ENCODE measurements around the gene SLC12A2. TPM values are rescaled to one million over a fixed set of nuclear protein-coding genes. Genes with fewer than 3 reads are reported as not detected.

The SLC12A2 gene
- total RNA-seq, 2 experiments from 2014 or later, result 15.3 to 16.4 TPM

DNA sequence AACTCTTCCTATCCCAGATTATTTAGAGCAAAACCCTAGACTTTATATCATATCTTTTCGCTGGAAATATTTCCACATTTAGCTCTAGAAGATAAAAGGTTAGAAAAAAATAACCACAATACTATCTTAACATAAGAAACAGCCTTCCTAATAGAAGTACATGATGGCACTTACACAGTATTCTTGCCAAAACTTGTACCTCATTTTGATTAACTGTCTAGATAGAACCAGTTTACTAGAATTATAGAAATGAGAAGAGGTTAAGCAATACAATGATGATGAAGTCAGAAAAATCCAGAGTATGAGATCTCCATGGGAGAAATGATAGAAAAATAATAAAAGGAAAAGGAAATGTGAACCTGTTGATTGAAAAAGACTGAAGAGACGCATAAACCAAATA lies 63.1 kb downstream of the SLC12A2 start:
- H3K36me3 Mint-ChIP-seq (ENCODE audit: low read depth), result peaks cover 13% of the 10 kb centered on the region
- no peaks in the 10 kb centered on the region for H3K9me3 Mint-ChIP-seq
- CTCF ChIA-PET, result no interaction called here
- no peak overlapping the region for H3K27ac Mint-ChIP-seq
- DNase-seq, result no peak
- no peak overlapping the region for H3K4me3 Mint-ChIP-seq
- H3K4me1 Mint-ChIP-seq, result no peaks in the 10 kb centered on the region
- no peaks in the 10 kb centered on the region for H3K27me3 Mint-ChIP-seq
- POLR2A ChIA-PET, result no interaction called here

DNA sequence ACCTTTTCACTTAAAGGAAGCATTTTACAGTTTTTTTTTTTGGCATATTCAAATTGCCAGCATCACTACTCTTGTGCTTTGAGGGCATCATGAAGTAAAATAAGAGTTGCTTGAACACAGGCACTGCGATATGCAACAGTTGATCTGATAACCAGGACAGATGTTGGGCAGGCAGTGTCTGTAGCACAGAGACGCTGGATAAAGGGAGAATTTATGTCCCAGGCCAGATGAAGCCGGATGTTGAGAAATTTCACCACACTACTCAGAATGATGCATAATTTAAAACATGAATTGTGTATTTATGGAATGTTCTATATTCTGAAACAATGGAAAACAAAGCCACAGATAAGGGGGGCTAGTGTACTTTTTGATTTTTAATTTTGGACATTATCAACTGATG lies 71.4 kb downstream of the SLC12A2 start:
- CTCF ChIA-PET, result interaction anchor here (0.7 kb wide), 1 partner anchor 11 kb away, joined by 3 read pairs; no protein-coding TSS in a partner anchor

DNA sequence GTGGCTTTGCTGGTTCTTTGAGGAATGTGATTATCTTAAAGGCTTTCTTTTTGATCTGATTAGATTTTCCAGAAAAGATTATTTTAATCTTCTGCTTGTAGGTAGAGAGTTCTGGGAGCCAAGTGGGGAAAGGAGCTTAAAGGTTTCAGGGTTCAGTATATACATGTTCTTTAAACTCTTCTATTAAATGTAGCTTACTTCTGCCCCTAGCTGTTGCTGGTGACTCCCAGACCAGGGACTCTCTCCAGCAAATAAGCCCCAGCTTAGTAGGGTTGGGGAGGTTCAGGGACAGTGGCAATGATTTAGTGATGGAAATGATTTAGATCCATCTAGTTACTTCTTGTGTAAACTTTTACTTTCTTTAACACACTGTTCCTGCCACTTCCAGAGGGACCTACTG lies 72.2 kb downstream of the SLC12A2 start:
- peaks cover 45% of the 10 kb centered on the region for H3K36me3 Mint-ChIP-seq (ENCODE audit: low read depth)
- no peak overlapping the region for H3K4me3 Mint-ChIP-seq
- H3K27ac Mint-ChIP-seq, result no peak overlapping the region
- DNase-seq, result no peak
- no peaks in the 10 kb centered on the region for H3K9me3 Mint-ChIP-seq
- POLR2A ChIA-PET, result interaction anchor here (0.6 kb wide), 2 partner anchors 1376 to 1697 kb away, joined by 3 read pairs; no protein-coding TSS in a partner anchor
- no peaks in the 10 kb centered on the region for H3K4me1 Mint-ChIP-seq
- CTCF ChIA-PET, result no interaction called here
- no peaks in the 10 kb centered on the region for H3K27me3 Mint-ChIP-seq

More for the DNA sequence above, 71.4 kb downstream of the SLC12A2 start:
- H3K27me3 Mint-ChIP-seq, result no peaks in the 10 kb centered on the region
- H3K4me1 Mint-ChIP-seq, result no peaks in the 10 kb centered on the region
- H3K27ac Mint-ChIP-seq, result no peak overlapping the region
- peaks cover 38% of the 10 kb centered on the region for H3K36me3 Mint-ChIP-seq (ENCODE audit: low read depth)
- POLR2A ChIA-PET, result no interaction called here
- no peak overlapping the region for H3K4me3 Mint-ChIP-seq
- H3K9me3 Mint-ChIP-seq, result no peaks in the 10 kb centered on the region
- DNase-seq, result no peak

DNA sequence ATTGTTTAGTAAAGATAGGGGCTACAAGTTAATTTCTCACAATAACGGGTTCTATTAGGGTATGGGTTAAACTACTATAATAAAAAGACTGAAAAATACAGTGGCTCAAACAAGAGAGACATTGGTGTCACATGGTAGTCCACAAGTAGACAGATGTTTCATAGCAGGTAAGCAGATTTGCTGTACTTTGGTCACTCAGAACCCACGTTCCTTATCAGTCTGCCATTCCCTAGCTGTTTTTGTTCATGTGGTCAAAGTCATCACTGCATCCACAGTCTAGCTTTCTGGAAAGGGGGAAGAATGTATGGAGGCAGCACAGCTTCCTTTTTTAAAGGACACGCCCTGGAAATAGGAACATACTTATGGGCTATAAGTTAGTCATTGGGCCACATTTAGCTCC lies 73.0 kb downstream of the SLC12A2 start:
- Mint-ChIP-seq H3K27me3 (no peaks in the 10 kb centered on the region), H3K4me1 (no peaks in the 10 kb centered on the region), H3K9me3 (no peaks in the 10 kb centered on the region), H3K36me3 (ENCODE audit: low read depth) (peaks cover 42% of the 10 kb centered on the region), H3K27ac (no peak overlapping the region), H3K4me3 (no peak overlapping the region)
- POLR2A ChIA-PET, result interaction anchor here (0.6 kb wide), 2 partner anchors 1377 to 1696 kb away, joined by 3 read pairs; no protein-coding TSS in a partner anchor
- CTCF ChIA-PET, result no interaction called here
- no peak for DNase-seq

DNA sequence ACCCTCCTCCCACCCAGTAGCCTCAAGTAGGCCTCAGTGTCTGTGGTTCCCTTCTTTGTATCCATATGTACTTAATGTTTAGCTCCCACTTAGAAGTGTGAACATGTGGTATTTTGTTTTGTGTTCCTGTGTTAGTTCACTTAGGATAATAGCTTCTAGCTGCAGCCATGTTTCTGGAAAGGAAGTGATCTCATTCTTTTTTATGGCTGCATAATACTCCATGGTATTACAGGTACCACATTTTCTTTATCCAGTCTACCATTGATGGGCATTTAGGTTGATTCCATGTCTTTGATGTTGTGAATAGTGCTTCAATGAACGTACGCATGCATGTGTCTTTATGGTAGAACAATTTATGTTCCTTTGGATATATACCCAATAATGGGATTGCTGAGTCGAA lies 74.8 kb downstream of the SLC12A2 start:
- ChIA-PET POLR2A (no interaction called here), CTCF (no interaction called here)
- no peak overlapping the region for H3K27ac Mint-ChIP-seq
- H3K9me3 Mint-ChIP-seq, result no peaks in the 10 kb centered on the region
- H3K4me3 Mint-ChIP-seq, result no peak overlapping the region
- no peaks in the 10 kb centered on the region for H3K4me1 Mint-ChIP-seq
- no peak for DNase-seq
- H3K27me3 Mint-ChIP-seq, result no peaks in the 10 kb centered on the region
- peaks cover 48% of the 10 kb centered on the region for H3K36me3 Mint-ChIP-seq (ENCODE audit: low read depth)

DNA sequence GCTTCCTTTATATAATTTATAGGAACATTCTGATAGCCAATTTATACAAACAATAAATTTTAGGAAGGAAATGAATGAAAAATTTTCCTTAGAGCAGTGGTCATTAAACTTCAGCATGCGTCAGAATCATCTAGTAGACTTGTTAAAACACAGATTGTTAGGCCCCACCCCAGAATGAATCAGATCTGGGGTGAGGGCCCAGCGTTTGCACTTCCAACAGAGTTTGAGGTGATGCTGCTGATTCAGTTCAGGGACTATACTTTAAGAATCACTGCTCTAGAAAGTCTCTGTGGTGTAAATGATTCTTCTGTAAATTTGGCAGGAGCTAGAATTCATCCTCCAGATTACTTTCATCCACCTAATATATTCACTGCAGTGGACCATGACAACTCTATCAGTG lies 80.4 kb downstream of the SLC12A2 start:
- ChIA-PET POLR2A (no interaction called here), CTCF (interaction anchor here (0.7 kb wide), 1 partner anchor 246 kb away, joined by 3 read pairs; no protein-coding TSS in a partner anchor)
- H3K36me3 Mint-ChIP-seq (ENCODE audit: low read depth), result peaks cover 35% of the 10 kb centered on the region
- H3K9me3 Mint-ChIP-seq, result no peaks in the 10 kb centered on the region
- no peaks in the 10 kb centered on the region for H3K27me3 Mint-ChIP-seq
- no peak overlapping the region for H3K4me3 Mint-ChIP-seq
- no peak overlapping the region for H3K27ac Mint-ChIP-seq
- DNase-seq, result no peak
- no peaks in the 10 kb centered on the region for H3K4me1 Mint-ChIP-seq

DNA sequence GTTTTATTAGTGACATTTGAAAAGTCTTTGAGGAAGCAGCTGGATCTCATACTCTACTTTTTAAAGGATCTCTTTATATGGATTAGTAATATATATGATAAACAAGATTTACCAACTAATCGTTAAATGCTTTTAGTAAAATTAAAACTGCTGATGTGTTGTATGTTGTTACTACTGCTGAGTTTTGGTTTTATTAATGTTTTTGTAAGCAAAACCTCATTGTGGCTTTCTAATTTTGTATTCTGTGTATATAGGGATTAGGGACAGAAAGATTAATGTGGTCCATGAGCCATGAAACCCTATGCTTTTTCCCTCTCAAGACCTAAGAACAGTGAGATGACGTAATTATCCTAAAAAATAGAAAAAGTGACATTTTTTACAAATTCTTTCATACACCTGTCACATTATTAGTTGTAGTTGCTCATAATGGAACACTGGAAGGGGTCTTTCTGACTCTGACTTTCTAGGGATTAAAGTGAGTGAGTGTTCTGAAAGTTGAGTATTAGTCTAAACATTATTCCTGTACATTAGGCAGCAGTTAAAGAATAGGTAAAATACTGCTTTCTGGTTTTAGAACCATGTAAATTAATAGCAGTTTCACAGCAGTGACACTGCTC lies 85.9 kb downstream of the SLC12A2 start:
- H3K4me3 Mint-ChIP-seq, result no peak overlapping the region
- no peak overlapping the region for H3K27ac Mint-ChIP-seq
- CTCF ChIA-PET, result no interaction called here
- H3K36me3 Mint-ChIP-seq (ENCODE audit: low read depth), result peaks cover 13% of the 10 kb centered on the region
- H3K27me3 Mint-ChIP-seq, result no peaks in the 10 kb centered on the region
- POLR2A ChIA-PET, result no interaction called here
- no peak for DNase-seq
- H3K9me3 Mint-ChIP-seq, result no peaks in the 10 kb centered on the region
- no peaks in the 10 kb centered on the region for H3K4me1 Mint-ChIP-seq

DNA sequence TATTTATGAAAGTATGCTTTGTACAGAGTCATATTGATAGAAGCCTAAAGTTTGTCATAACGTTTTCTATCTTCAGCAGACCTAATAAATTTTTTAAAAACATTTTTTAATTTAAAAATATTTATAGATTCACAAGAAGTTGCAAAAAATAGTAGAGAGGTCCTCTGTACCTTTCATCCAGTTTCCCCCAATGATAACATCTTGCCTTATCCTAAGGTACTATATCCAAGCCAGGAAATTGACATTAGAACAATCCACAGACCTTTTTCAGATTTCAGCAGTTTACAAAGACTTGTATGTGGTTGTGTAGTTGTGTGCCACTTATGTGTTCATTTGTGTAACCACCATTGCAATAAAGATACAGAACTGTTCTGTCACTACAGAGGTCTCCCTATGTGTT lies 88.5 kb downstream of the SLC12A2 start:
- Mint-ChIP-seq H3K9me3 (no peaks in the 10 kb centered on the region), H3K27me3 (no peaks in the 10 kb centered on the region), H3K36me3 (ENCODE audit: low read depth) (peaks cover 7% of the 10 kb centered on the region), H3K4me1 (no peaks in the 10 kb centered on the region), H3K4me3 (no peak overlapping the region), H3K27ac (no peak overlapping the region)
- CTCF ChIA-PET, result no interaction called here
- POLR2A ChIA-PET, result no interaction called here
- DNase-seq, result no peak

DNA sequence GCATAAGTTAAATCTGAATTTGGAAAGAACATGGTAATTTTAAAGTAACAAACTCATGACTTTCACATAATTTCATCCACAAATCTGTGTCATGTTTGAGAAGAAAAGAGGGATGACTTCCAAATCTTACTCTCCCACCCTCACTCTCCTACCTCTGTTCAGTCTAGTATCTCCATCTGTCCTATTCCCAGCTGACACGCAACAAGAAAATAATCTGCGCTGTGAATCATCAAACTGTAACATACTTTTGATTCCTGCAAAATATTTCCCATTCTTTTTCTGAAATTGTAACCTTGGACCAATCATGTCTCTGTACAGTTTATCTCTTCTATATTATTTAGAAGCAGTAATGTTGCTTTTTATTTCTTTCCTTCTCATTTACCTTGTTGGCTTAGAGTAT lies 91.4 kb downstream of the SLC12A2 start:
- Mint-ChIP-seq H3K4me3 (no peak overlapping the region), H3K27ac (no peak overlapping the region), H3K4me1 (no peaks in the 10 kb centered on the region), H3K27me3 (no peaks in the 10 kb centered on the region), H3K36me3 (ENCODE audit: low read depth) (peaks cover 16% of the 10 kb centered on the region), H3K9me3 (no peaks in the 10 kb centered on the region)
- CTCF ChIA-PET, result no interaction called here
- POLR2A ChIA-PET, result no interaction called here
- DNase-seq, result no peak

DNA sequence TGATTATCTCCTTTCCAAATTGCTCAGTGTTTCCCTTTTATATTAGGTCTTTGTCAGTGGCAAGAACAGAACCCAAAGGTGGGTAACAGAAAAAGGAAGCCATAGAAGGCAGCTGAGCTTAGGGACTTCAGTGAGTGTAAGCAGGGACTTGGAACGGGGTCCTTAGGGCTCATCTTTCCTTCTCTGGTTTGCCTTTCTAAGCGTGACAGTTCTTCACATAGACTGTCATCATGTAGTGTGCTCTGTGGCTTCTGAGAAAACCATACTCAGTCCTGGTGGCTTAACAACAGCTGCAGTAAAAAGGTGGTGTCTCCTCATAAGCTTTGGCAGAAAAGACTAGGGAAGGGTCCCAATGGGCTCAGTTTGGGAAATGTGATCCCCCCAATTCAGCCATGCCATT lies 108.8 kb downstream of the SLC12A2 start:
- no peak for DNase-seq
- peaks cover 22% of the 10 kb centered on the region for H3K4me1 Mint-ChIP-seq
- H3K27ac Mint-ChIP-seq, result no peak overlapping the region
- ChIA-PET CTCF (interaction anchor here (0.6 kb wide), 1 partner anchor 181 kb away, joined by 8 read pairs; no protein-coding TSS in a partner anchor), POLR2A (no interaction called here)
- H3K4me3 Mint-ChIP-seq, result no peak overlapping the region
- no peaks in the 10 kb centered on the region for H3K27me3 Mint-ChIP-seq
- H3K36me3 Mint-ChIP-seq (ENCODE audit: low read depth), result no peaks in the 10 kb centered on the region
- H3K9me3 Mint-ChIP-seq, result no peaks in the 10 kb centered on the region

DNA sequence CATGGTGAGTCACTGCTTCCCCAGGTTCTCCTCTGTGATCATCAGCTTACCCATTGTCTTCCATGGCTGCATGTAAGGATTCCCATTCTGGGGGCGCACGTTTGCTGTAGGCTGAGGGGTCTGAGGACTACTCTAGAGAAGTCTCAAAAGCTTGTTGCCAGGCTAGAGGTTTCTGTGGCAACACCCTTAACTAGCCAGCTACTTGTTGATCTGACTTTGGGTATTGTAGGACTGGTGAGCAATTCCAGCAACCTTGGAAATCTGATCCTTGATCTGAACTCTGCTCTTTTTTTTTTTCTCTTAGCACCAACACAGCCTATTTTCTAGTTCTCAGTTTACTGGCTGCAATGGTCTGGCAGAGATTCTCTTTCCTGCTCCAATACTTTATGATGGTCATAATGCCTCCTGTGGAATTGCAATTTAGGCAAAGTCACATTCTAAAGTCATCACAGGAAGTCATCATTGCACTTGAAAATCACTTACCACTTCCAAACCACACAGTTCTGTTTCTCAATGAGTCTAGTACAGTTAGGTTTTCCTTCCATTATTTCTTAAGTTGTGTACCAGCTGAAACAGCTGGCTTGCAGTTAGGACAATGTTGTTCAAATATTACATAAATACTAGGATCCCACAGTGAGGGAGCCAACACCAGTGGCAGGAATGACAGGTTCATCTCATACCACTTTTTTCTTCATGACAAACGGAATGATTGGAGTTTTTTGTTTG lies 110.3 kb downstream of the SLC12A2 start:
- H3K27ac Mint-ChIP-seq, result no peak overlapping the region
- H3K9me3 Mint-ChIP-seq, result no peaks in the 10 kb centered on the region
- H3K36me3 Mint-ChIP-seq (ENCODE audit: low read depth), result peaks cover under 1% of the 10 kb centered on the region
- peaks cover 34% of the 10 kb centered on the region for H3K4me1 Mint-ChIP-seq
- CTCF ChIA-PET, result interaction anchor here (0.6 kb wide), 2 partner anchors 21 to 148 kb away, joined by 3 to 4 read pairs; no protein-coding TSS in a partner anchor
- H3K27me3 Mint-ChIP-seq, result no peaks in the 10 kb centered on the region
- DNase-seq, result no peak
- H3K4me3 Mint-ChIP-seq, result no peak overlapping the region
- POLR2A ChIA-PET, result no interaction called here

DNA sequence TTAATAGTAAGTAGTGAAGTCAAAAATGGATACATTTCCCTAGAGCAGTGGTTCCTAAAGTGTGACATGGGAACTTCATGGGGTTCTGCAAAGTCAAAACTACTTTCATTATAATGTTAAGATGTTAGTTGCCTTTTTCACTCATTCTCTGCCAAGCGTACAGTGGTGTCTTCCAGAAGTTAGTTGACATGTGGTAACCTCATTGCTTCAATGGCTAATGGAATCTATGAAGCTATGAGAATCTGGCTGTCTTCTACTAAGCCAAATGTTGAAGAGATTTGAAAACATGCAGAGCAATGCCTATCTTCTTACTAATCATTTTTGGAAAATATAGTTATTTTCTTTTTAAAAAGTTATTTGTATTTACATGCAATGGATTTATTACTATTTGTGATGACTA lies 111.8 kb downstream of the SLC12A2 start:
- no peaks in the 10 kb centered on the region for H3K27me3 Mint-ChIP-seq
- no peak overlapping the region for H3K27ac Mint-ChIP-seq
- peaks cover 34% of the 10 kb centered on the region for H3K4me1 Mint-ChIP-seq
- H3K4me3 Mint-ChIP-seq, result no peak overlapping the region
- no peaks in the 10 kb centered on the region for H3K9me3 Mint-ChIP-seq
- ChIA-PET POLR2A (no interaction called here), CTCF (no interaction called here)
- no peak for DNase-seq
- H3K36me3 Mint-ChIP-seq (ENCODE audit: low read depth), result peaks cover 1% of the 10 kb centered on the region

DNA sequence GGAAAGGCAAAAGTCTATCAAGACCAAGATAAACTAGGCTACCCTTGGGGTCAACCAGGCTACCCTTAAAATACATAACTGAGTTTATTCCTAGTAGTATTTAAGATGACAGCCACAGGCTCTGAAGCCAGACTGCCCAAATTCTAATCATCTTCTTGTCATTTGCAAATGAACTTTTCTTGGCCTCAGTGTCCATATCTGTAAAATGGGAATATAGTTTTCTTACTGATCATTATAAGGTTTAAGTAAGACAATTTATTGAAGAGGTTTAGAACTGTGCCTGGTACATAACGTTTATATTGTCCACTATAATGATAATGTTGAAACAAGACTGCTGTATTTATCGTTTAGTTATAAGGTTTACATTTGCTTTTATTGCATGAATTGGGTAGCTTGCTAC lies 112.5 kb downstream of the SLC12A2 start:
- H3K27ac Mint-ChIP-seq, result no peak overlapping the region
- ChIA-PET CTCF (no interaction called here), POLR2A (no interaction called here)
- H3K36me3 Mint-ChIP-seq (ENCODE audit: low read depth), result peaks cover 1% of the 10 kb centered on the region
- H3K9me3 Mint-ChIP-seq, result no peaks in the 10 kb centered on the region
- no peaks in the 10 kb centered on the region for H3K27me3 Mint-ChIP-seq
- peaks cover 36% of the 10 kb centered on the region for H3K4me1 Mint-ChIP-seq
- DNase-seq, result no peak
- H3K4me3 Mint-ChIP-seq, result no peak overlapping the region

DNA sequence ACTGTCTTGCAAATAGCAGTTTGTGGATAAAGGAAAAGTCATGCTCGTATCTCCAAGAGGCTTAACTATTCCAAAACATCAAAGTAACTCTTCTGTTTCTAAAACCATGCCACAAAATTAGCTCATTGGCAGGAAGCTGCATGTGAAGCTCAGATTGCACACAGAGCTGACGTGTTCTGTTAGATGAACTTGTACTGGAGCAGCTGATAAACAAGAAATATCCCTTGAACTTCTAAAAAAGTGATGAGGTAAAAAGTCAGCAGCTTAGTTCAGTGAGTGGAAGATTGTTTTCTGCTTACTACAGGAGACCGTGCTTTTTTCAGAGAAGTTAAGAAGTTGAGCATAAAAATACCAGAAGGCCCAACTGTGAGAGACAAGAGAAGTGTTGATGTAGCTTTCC lies 113.2 kb downstream of the SLC12A2 start:
- DNase-seq, result no peak

More for the DNA sequence above, 113.2 kb downstream of the SLC12A2 start:
- no peaks in the 10 kb centered on the region for H3K9me3 Mint-ChIP-seq
- CTCF ChIA-PET, result interaction anchor here (0.9 kb wide), 1 partner anchor 287 kb away, joined by 5 read pairs; no protein-coding TSS in a partner anchor
- POLR2A ChIA-PET, result no interaction called here
- no peaks in the 10 kb centered on the region for H3K27me3 Mint-ChIP-seq
- H3K36me3 Mint-ChIP-seq (ENCODE audit: low read depth), result peaks cover 1% of the 10 kb centered on the region
- peaks cover 37% of the 10 kb centered on the region for H3K4me1 Mint-ChIP-seq
- no peak overlapping the region for H3K27ac Mint-ChIP-seq
- no peak overlapping the region for H3K4me3 Mint-ChIP-seq

Measured in activated CD4-positive, alpha-beta T cell treated with anti-CD3 and anti-CD28 coated beads, Interleukin-2, amount 10 ng/mL, durations not matched to agents 7 days and 5 days (primary cell).